Endothelial cell (in vitro differentiated cells): ENCODE measurements around the gene LHFPL5. TPM values are rescaled to one million over a fixed set of nuclear protein-coding genes. Genes with fewer than 3 reads are reported as not detected.

Experiments used
- DNase-seq: peaks from one replicate; pipeline ENCODE4 v3.0.0; 2021; ENCODE audit warnings: low spot score
- H3K27ac Mint-ChIP-seq: one replicate; pipeline ENCODE4 v1.8.0; 2021; ENCODE audit warnings: mixed read lengths, inconsistent platforms; ENCODE audit not compliant: unreplicated experiment
- H3K27me3 Mint-ChIP-seq: one replicate; pipeline ENCODE4 v1.8.0; 2021; ENCODE audit warnings: mild to moderate bottlenecking, moderate library complexity, mixed read lengths, inconsistent platforms; ENCODE audit not compliant: unreplicated experiment
- H3K36me3 Mint-ChIP-seq: one replicate; pipeline ENCODE4 v1.8.0; 2021; ENCODE audit warnings: mild to moderate bottlenecking, low read depth, mixed read lengths, inconsistent platforms; ENCODE audit not compliant: unreplicated experiment
- H3K4me1 Mint-ChIP-seq: one replicate; pipeline ENCODE4 v1.8.0; 2021; ENCODE audit warnings: mild to moderate bottlenecking, mixed read lengths, inconsistent platforms; ENCODE audit not compliant: unreplicated experiment
- H3K4me3 Mint-ChIP-seq: one replicate; pipeline ENCODE4 v1.8.0; 2021; ENCODE audit warnings: mild to moderate bottlenecking, mixed read lengths, inconsistent platforms; ENCODE audit not compliant: unreplicated experiment
- H3K9me3 Mint-ChIP-seq: one replicate; pipeline ENCODE4 v1.8.0; 2021; ENCODE audit warnings: mixed read lengths, inconsistent platforms; ENCODE audit not compliant: unreplicated experiment
- CTCF ChIP-seq: fragments of 200-600 bp; sonication (generic); IDR thresholded peaks from one replicate; pipeline ENCODE4 v1.5.0; 2021; ENCODE audit warnings: antibody characterized with exemption; ENCODE audit not compliant: unreplicated experiment
- total RNA-seq: library from RNA; stranded (reverse); fragmentation: NEBNext Ultra II Directional; extraction: Animal tissue kit (Norgen Biotek cat#: 25700); gene quantifications from one replicate; pipeline ENCODE4 v1.2.1, GENCODE V29; 2021; ENCODE audit not compliant: unreplicated experiment

LHFPL5 gene
- total RNA-seq, 1 donor from 2014 or later: not detected

GRCh38 chr6:35829306-35829705 lies 24.2 kb downstream of the LHFPL5 start:
- Mint-ChIP-seq H3K4me3 (no peak overlapping the region), H3K36me3 (no peaks in the 10 kb centered on the region), H3K4me1 (no peaks in the 10 kb centered on the region), H3K9me3 (no peaks in the 10 kb centered on the region), H3K27me3 (no peaks in the 10 kb centered on the region), H3K27ac (no peak overlapping the region)
- TF ChIP-seq CTCF: no peak
- no peak for DNase-seq

DNA sequence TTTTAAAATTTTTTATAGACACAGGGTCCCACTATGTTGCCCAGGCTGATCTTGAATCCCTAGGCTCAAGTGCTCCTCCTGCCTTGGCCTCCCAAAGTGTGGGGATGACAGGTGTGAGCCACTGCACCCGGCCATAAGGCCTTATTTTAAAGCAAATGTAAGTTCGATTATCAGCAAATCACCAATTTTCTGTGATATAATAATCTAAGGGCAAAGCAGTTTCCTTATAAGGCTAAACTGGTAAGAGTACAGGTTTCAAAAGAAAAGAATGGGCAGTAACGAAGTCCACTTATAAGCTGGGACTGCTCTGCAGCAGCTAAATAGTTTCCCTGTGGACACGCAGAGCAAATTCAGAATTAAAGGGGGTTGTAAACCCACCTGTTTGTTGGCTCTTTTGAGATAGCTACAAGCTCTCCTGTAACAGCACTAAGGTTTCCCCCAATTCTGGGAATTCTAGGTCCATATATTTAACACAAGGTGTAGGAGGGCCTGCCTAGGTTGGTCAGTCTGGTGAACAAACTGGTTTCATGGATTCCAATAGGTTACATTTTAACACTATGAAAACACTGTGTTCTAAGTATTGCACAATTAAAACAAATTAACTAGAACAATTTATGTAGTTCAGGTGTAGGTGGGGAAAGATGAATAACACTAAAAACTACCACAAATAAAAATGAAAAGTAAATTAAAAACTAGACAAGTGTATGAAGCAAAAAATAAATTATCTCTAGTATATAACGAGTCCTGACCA lies 26.3 kb downstream of the LHFPL5 start:
- H3K36me3 Mint-ChIP-seq: no peaks in the 10 kb centered on the region
- H3K27ac Mint-ChIP-seq: no peak overlapping the region
- H3K9me3 Mint-ChIP-seq: no peaks in the 10 kb centered on the region
- no peak overlapping the region for H3K4me3 Mint-ChIP-seq
- DNase-seq: no peak
- no peak for TF ChIP-seq CTCF
- no peaks in the 10 kb centered on the region for H3K4me1 Mint-ChIP-seq
- H3K27me3 Mint-ChIP-seq: no peaks in the 10 kb centered on the region

DNA sequence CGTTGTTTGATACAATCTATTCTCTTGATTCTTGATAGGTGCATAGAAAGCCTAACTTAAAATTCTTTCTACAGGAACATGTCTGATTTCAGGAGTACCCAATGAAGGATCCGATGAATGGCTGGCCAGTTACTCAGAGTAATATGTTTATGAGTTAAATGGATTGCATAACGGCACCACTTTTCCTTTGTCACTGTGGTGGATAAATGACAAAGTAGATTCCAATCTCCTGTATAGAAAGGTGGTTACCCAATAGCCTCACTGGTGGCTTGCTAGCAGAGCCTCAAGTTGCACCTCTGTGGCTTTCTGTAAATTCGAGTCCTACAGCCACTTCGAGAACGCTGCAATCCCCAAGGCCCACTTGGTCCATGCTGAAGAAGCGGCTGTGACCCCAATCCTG lies 28.4 kb downstream of the LHFPL5 start:
- no peak for DNase-seq
- Mint-ChIP-seq H3K36me3 (peaks cover 6% of the 10 kb centered on the region), H3K4me1 (no peaks in the 10 kb centered on the region), H3K9me3 (no peaks in the 10 kb centered on the region), H3K27me3 (no peaks in the 10 kb centered on the region), H3K4me3 (no peak overlapping the region), H3K27ac (no peak overlapping the region)
- TF ChIP-seq CTCF: no peak

DNA sequence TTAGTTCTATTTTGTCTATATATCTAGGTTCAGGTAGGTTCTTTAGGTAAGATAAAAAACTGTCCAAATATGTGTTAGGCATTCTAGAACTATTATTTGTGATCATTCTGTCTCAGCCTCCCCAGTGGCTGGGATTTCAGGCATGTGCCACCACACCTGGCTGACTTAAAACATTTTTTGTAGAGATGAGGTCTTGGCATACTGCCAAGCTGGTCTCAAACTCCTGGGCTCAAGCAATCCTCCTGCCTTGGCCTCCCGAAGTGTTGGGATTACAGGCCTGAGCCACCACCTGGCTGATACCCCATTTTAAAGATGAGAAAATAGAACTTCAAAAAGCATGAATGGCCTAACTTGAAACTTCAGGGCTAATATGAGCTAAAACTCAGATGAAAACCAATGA lies 33.9 kb downstream of the LHFPL5 start:
- H3K36me3 Mint-ChIP-seq: peaks cover 12% of the 10 kb centered on the region

More for the DNA sequence above, 33.9 kb downstream of the LHFPL5 start:
- Mint-ChIP-seq H3K27ac (no peak overlapping the region), H3K4me3 (no peak overlapping the region), H3K4me1 (peaks cover 4% of the 10 kb centered on the region), H3K9me3 (no peaks in the 10 kb centered on the region), H3K27me3 (no peaks in the 10 kb centered on the region)
- no peak for TF ChIP-seq CTCF
- no peak for DNase-seq
